H1 (cell line): ENCODE measurements around the gene DDX1.

Source experiments
- POLR2A ChIP-seq, 2 experiments: IDR thresholded peaks; 1 replicate in 1 of 2; 2 replicates in 1 of 2; pipeline ENCODE4 v1.6.1; 2011; ENCODE audit warnings: low read depth in 2 of 2, low read length in 2 of 2, mild to moderate bottlenecking in 2 of 2; ENCODE audit errors: control extremely low read depth in 1 of 2
- POLR2AphosphoS5 ChIP-seq: IDR thresholded peaks from 2 replicates; pipeline ENCODE4 v1.6.1; 2011; ENCODE audit warnings: low read depth, low read length
- RAD21 ChIP-seq, 2 experiments: IDR thresholded peaks in 1 of 2; conservative IDR thresholded peaks in 1 of 2; 2 replicates each; pipeline ENCODE4 v1.6.1; 2011; ENCODE audit warnings: low read depth in 2 of 2, low read length in 2 of 2, improper control_type of control experiment in 1 of 2, inconsistent platforms in 1 of 2, mild to moderate bottlenecking in 1 of 2, moderate library complexity in 1 of 2
- SP2 ChIP-seq: IDR thresholded peaks from 2 replicates; pipeline ENCODE4 v1.6.1; 2012; ENCODE audit warnings: mild to moderate bottlenecking, low read length, inconsistent platforms
- TAF1 ChIP-seq: IDR thresholded peaks from 2 replicates; pipeline ENCODE4 v1.6.1; 2011; ENCODE audit warnings: mild to moderate bottlenecking, low read depth, low read length
- TF ChIP-seq, protein P1 (sequence below), 3 experiments: IDR thresholded peaks; 1 replicate in 2 of 3; 2 replicates in 1 of 3; pipeline versions ENCODE4 v1.5.1 to v1.6.1; 2011; ENCODE audit warnings: low read length in 3 of 3, mild to moderate bottlenecking in 3 of 3, inconsistent platforms in 2 of 3, low read depth in 1 of 3, moderate library complexity in 1 of 3; ENCODE audit not compliant: insufficient read depth in 1 of 3; ENCODE audit errors: control extremely low read depth in 1 of 3
- TF ChIP-seq, protein P2 (sequence below): IDR thresholded peaks from 2 replicates; pipeline ENCODE4 v1.6.1; 2011; ENCODE audit warnings: low read depth, mild to moderate bottlenecking, low read length; ENCODE audit not compliant: insufficient read depth
- TF ChIP-seq, protein P3 (sequence below): IDR thresholded peaks from 2 replicates; pipeline ENCODE4 v1.6.1; 2012; ENCODE audit warnings: inconsistent platforms

DNA sequence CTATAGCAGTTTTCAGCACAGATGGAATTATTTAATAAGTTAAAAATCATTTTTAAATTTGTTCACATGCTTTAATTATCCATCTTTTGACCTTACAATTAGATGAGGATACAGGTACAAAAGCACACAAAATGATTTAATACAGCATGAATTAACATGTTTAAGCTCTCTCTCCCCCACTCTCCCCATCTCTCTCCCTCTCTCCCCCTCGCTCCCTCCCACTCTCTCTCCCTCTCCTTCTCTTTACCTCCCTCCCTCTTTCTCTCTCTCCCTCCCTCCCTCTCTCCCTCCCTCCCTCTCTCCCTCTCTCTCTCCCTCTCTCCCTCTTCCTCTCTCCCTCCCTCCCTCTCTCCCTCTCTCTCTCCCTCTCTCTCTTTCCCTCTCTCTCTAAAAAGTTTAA lies 38.1 kb upstream of the DDX1 start:
- TF ChIP-seq POLR2AphosphoS5, result no peak
- TF ChIP-seq, protein P1, sequence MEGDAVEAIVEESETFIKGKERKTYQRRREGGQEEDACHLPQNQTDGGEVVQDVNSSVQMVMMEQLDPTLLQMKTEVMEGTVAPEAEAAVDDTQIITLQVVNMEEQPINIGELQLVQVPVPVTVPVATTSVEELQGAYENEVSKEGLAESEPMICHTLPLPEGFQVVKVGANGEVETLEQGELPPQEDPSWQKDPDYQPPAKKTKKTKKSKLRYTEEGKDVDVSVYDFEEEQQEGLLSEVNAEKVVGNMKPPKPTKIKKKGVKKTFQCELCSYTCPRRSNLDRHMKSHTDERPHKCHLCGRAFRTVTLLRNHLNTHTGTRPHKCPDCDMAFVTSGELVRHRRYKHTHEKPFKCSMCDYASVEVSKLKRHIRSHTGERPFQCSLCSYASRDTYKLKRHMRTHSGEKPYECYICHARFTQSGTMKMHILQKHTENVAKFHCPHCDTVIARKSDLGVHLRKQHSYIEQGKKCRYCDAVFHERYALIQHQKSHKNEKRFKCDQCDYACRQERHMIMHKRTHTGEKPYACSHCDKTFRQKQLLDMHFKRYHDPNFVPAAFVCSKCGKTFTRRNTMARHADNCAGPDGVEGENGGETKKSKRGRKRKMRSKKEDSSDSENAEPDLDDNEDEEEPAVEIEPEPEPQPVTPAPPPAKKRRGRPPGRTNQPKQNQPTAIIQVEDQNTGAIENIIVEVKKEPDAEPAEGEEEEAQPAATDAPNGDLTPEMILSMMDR (IDR thresholded peaks at IDR 0.05; ENCODE audit: control extremely low read depth in 1 of 3, insufficient read depth in 1 of 3, low read depth in 1 of 3, low read length in 3 of 3), result no peak
- no peak for TF ChIP-seq POLR2A (IDR thresholded peaks at IDR 0.05; ENCODE audit: control extremely low read depth in 1 of 2, low read depth in 2 of 2, low read length in 2 of 2)
- TF ChIP-seq SP2, result no peak
- TF ChIP-seq, protein P2, sequence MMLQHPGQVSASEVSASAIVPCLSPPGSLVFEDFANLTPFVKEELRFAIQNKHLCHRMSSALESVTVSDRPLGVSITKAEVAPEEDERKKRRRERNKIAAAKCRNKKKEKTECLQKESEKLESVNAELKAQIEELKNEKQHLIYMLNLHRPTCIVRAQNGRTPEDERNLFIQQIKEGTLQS, result no peak
- no peak for TF ChIP-seq TAF1
- no peak for TF ChIP-seq RAD21 (IDR thresholded peaks at IDR 0.05 in 1 of 2, conservative IDR thresholded peaks at IDR 0.05 in 1 of 2; ENCODE audit: low read depth in 2 of 2, low read length in 2 of 2)
- TF ChIP-seq, protein P3, sequence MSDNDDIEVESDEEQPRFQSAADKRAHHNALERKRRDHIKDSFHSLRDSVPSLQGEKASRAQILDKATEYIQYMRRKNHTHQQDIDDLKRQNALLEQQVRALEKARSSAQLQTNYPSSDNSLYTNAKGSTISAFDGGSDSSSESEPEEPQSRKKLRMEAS, result no peak
